ENCODE data around the gene OR2W3.

OR2W3 gene

GRCh38 chr1:247895163-247895637, at the start of gene OR2W3:
OR2W3 (plus strand) TSS chr1:247895587; CDS start chr1:247895587, 0 bp downstream.
- Mint-ChIP-seq H3K4me3 (no peak within 1 kb of the TSS), H3K27ac (no peak within 1 kb of the TSS), H3K9me3 (no peaks in the 10 kb centered on the region), H3K27me3 (no peaks in the 10 kb centered on the region), H3K4me1 (ENCODE audit: low read depth) (no peaks in the 10 kb centered on the region), H3K36me3 (ENCODE audit: low read depth) (no peaks in the 10 kb centered on the region)

GRCh38 chr1:247845693-247846017, 49.7 kb upstream of the OR2W3 start:
- H3K27ac Mint-ChIP-seq: no peak overlapping the region
- H3K4me3 Mint-ChIP-seq: no peak overlapping the region
- H3K27me3 Mint-ChIP-seq: no peaks in the 10 kb centered on the region
- no peaks in the 10 kb centered on the region for H3K36me3 Mint-ChIP-seq (ENCODE audit: low read depth)
- no peaks in the 10 kb centered on the region for H3K4me1 Mint-ChIP-seq (ENCODE audit: low read depth)
- no peaks in the 10 kb centered on the region for H3K9me3 Mint-ChIP-seq

- Mint-ChIP-seq H3K27ac (no peak overlapping the region), H3K9me3 (no peaks in the 10 kb centered on the region), H3K36me3 (ENCODE audit: low read depth) (no peaks in the 10 kb centered on the region), H3K27me3 (peaks cover 7% of the 10 kb centered on the region), H3K4me3 (no peak overlapping the region), H3K4me1 (ENCODE audit: low read depth) (no peaks in the 10 kb centered on the region)
Measured at GRCh38 chr1:247848346-247848745, 47.0 kb upstream of the OR2W3 start.

DNA sequence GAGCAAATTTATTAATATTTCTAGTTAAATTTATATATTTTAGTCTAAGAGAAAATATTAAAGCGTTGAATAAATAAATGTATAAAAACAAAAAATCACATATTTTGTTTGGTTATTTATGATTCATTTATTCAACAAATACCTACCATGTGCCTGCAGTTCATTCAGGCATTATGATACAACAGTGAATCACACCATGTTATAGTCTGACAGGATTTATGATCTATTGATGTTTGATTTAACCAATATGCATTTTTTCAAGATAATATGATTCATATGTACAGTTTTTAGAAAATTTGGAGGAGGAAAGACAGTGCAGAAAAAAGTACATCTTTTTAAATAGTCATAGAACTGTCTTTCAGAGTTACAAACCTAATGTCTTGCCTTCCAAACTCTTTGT, 45.8 kb upstream of the OR2W3 start:
- no peaks in the 10 kb centered on the region for H3K36me3 Mint-ChIP-seq (ENCODE audit: low read depth)
- H3K27ac Mint-ChIP-seq: no peak overlapping the region
- no peaks in the 10 kb centered on the region for H3K9me3 Mint-ChIP-seq
- peaks cover 7% of the 10 kb centered on the region for H3K27me3 Mint-ChIP-seq
- H3K4me1 Mint-ChIP-seq (ENCODE audit: low read depth): no peaks in the 10 kb centered on the region
- H3K4me3 Mint-ChIP-seq: no peak overlapping the region

GRCh38 chr1:247854899-247855545, 40.4 kb upstream of the OR2W3 start:
- Mint-ChIP-seq H3K9me3 (no peaks in the 10 kb centered on the region), H3K27ac (no peak overlapping the region), H3K4me1 (ENCODE audit: low read depth) (peaks cover 15% of the 10 kb centered on the region), H3K27me3 (peaks cover 44% of the 10 kb centered on the region), H3K4me3 (no peak overlapping the region), H3K36me3 (ENCODE audit: low read depth) (no peaks in the 10 kb centered on the region)

DNA sequence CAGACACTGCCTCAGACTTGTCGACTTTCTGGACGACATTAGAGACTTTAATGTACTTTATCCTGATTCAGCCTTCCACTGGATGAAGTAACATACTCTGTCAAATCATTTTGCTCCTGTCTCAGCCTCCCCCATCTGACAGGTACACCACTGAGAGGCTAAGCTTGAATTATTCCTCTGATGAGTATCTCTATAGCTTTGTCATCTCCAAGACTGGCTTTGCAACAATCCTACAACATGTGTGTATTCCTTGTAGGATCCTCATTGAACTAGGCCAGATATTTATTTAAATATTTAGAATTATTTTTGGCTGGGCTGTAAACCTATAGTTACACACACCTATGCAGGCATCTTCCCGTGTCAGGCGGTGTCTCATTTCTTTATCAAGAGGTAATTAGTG, 39.5 kb upstream of the OR2W3 start:
- peaks cover 15% of the 10 kb centered on the region for H3K4me1 Mint-ChIP-seq (ENCODE audit: low read depth)
- no peak overlapping the region for H3K27ac Mint-ChIP-seq
- peaks cover 53% of the 10 kb centered on the region for H3K27me3 Mint-ChIP-seq
- peak overlapping the region; percentile 69 for H3K4me3 Mint-ChIP-seq
- H3K9me3 Mint-ChIP-seq: no peaks in the 10 kb centered on the region
- no peaks in the 10 kb centered on the region for H3K36me3 Mint-ChIP-seq (ENCODE audit: low read depth)

- H3K36me3 Mint-ChIP-seq (ENCODE audit: low read depth): no peaks in the 10 kb centered on the region
Measured at GRCh38 chr1:247857069-247857984, 38.1 kb upstream of the OR2W3 start, which contains the start of gene TRIM58. TRIM58 (plus strand) TSS chr1:247857187; CDS start chr1:247857247, 60 bp downstream.

DNA sequence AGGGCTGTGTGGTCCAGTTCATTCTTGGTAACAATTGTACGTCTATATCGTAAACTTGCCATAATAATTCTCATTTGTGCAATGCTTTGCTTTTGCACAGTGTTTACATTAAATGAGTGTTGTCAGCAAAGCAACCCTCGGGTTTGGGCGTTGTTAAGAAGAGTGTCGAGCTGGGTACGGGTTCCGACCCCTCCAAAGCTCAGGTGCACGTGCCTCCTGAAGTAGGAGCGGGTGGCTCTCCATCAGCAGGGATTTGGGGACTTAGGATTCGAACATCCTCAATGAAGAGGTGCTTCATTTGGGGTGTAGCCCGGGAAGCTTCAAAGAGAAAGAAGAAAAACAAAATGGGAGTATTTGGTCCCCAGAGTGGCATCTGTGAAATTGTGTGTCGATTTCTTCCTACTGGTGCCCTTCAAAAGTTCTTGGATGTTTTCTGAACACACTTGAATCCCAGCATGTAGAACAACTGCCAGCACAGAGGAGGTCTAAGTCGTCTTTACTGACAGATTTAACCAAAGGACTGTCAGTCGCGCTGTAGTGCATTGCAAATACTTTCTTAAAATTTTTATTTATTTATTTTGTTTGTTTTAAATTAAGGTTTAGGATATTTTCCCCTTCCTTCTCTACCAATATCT, 37.3 kb upstream of the OR2W3 start:
- H3K4me3 Mint-ChIP-seq: peak overlapping the region; percentile 81
- H3K9me3 Mint-ChIP-seq: no peaks in the 10 kb centered on the region
- H3K36me3 Mint-ChIP-seq (ENCODE audit: low read depth): no peaks in the 10 kb centered on the region
- peaks cover 48% of the 10 kb centered on the region for H3K27me3 Mint-ChIP-seq
- H3K4me1 Mint-ChIP-seq (ENCODE audit: low read depth): peaks cover 15% of the 10 kb centered on the region
- H3K27ac Mint-ChIP-seq: no peak overlapping the region

More at GRCh38 chr1:247857069-247857984, 38.1 kb upstream of the OR2W3 start, which contains the start of gene TRIM58:
- H3K4me3 Mint-ChIP-seq: peak within 1 kb of the TSS; percentile 81
- H3K27me3 Mint-ChIP-seq: peaks cover 48% of the 10 kb centered on the region
- no peak within 1 kb of the TSS for H3K27ac Mint-ChIP-seq
- H3K9me3 Mint-ChIP-seq: no peaks in the 10 kb centered on the region
- peaks cover 15% of the 10 kb centered on the region for H3K4me1 Mint-ChIP-seq (ENCODE audit: low read depth)

DNA sequence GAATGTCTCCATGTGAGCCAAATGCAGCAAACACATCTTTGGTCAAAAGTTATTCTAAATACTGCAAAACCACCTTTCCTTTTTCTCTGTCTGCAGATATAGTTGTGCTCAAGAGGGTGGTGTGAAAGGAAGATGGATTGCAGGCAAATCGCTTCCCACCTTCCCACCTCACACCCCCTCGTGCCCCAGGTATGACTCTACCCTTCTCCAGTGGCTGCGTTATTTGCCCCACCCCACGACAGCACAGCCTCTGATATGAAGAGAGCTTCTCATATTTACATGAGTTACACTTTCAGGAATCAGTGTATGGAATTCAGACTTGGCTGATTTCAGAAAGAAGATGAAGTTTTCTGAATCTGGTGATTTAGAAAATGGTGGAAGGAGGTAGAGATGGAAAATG, 32.6 kb upstream of the OR2W3 start:
- no peaks in the 10 kb centered on the region for H3K9me3 Mint-ChIP-seq
- peaks cover 25% of the 10 kb centered on the region for H3K27me3 Mint-ChIP-seq
- no peak overlapping the region for H3K4me3 Mint-ChIP-seq
- peaks cover 6% of the 10 kb centered on the region for H3K4me1 Mint-ChIP-seq (ENCODE audit: low read depth)
- H3K27ac Mint-ChIP-seq: no peak overlapping the region
- no peaks in the 10 kb centered on the region for H3K36me3 Mint-ChIP-seq (ENCODE audit: low read depth)

DNA sequence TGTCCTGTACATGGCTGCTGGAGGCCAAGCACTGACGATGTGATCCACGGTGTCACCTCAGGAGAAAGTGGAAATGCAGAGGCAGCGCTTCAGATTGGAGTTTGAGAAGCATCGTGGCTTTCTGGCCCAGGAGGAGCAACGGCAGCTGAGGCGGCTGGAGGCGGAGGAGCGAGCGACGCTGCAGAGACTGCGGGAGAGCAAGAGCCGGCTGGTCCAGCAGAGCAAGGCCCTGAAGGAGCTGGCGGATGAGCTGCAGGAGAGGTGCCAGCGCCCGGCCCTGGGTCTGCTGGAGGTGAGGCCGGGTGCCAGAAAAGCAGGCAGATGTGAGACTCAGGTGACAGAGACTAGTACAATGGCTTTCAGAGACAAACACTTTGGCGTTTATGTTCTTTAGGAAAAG, 30.7 kb upstream of the OR2W3 start:
- Mint-ChIP-seq H3K27me3 (peaks cover 12% of the 10 kb centered on the region), H3K4me3 (no peak overlapping the region), H3K4me1 (ENCODE audit: low read depth) (no peaks in the 10 kb centered on the region), H3K36me3 (ENCODE audit: low read depth) (no peaks in the 10 kb centered on the region), H3K27ac (no peak overlapping the region), H3K9me3 (no peaks in the 10 kb centered on the region)

- H3K4me1 Mint-ChIP-seq (ENCODE audit: low read depth): no peaks in the 10 kb centered on the region
- peaks cover 6% of the 10 kb centered on the region for H3K27me3 Mint-ChIP-seq
- H3K36me3 Mint-ChIP-seq (ENCODE audit: low read depth): no peaks in the 10 kb centered on the region
- no peak overlapping the region for H3K4me3 Mint-ChIP-seq
- no peaks in the 10 kb centered on the region for H3K9me3 Mint-ChIP-seq
- no peak overlapping the region for H3K27ac Mint-ChIP-seq
Measured at GRCh38 chr1:247865416-247865815, 30.0 kb upstream of the OR2W3 start.

GRCh38 chr1:247883346-247883745, 12.0 kb upstream of the OR2W3 start:
- Mint-ChIP-seq H3K9me3 (no peaks in the 10 kb centered on the region), H3K36me3 (ENCODE audit: low read depth) (no peaks in the 10 kb centered on the region), H3K27me3 (no peaks in the 10 kb centered on the region), H3K4me3 (no peak overlapping the region), H3K4me1 (ENCODE audit: low read depth) (no peaks in the 10 kb centered on the region), H3K27ac (no peak overlapping the region)

DNA sequence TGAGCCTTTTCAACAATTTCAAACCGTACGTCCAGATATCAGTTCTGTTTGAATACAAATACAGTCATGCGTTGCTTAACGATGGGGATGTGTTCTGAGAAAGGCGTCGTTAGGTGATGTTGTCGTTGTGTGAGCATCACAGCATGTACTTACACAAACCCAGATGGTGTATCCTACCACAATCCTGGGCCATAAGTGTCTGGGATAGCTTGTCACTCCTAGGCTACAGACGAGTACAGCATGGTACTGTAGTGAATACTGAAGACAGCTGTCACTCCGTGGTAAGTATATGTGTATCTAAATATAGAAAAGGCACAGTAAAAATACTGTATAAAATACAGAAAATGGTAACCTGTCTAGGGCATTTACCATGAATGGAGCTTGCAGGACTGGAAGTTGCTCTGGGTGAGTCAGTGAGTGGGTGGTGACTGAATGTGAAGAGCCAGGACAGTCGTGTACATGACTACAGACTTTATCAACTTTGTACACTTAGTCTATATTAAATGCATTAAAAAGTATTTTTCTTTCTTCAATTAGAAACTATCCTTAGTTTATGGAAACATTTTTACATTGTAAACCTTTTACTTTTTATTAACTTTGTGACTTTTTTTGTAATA, 10.5 kb upstream of the OR2W3 start:
- Mint-ChIP-seq H3K27me3 (no peaks in the 10 kb centered on the region), H3K27ac (no peak overlapping the region), H3K9me3 (no peaks in the 10 kb centered on the region), H3K4me1 (ENCODE audit: low read depth) (no peaks in the 10 kb centered on the region), H3K36me3 (ENCODE audit: low read depth) (no peaks in the 10 kb centered on the region), H3K4me3 (no peak overlapping the region)

GRCh38 chr1:247895976-247896375, 589 bp downstream of the OR2W3 start:
- H3K27ac Mint-ChIP-seq: no peak overlapping the region
- H3K4me3 Mint-ChIP-seq: no peak overlapping the region
- H3K9me3 Mint-ChIP-seq: no peaks in the 10 kb centered on the region
- no peaks in the 10 kb centered on the region for H3K4me1 Mint-ChIP-seq (ENCODE audit: low read depth)
- H3K36me3 Mint-ChIP-seq (ENCODE audit: low read depth): no peaks in the 10 kb centered on the region
- H3K27me3 Mint-ChIP-seq: no peaks in the 10 kb centered on the region

- Mint-ChIP-seq H3K27me3 (no peaks in the 10 kb centered on the region), H3K4me1 (ENCODE audit: low read depth) (peaks cover 33% of the 10 kb centered on the region), H3K27ac (no peak overlapping the region), H3K9me3 (peaks cover 11% of the 10 kb centered on the region), H3K4me3 (no peak overlapping the region), H3K36me3 (ENCODE audit: low read depth) (no peaks in the 10 kb centered on the region)
Measured at GRCh38 chr1:247904122-247904521, 8.7 kb downstream of the OR2W3 start.
